ENCODE results near the gene TIMM50. TPM values are rescaled to one million over a fixed set of nuclear protein-coding genes. Genes with fewer than 3 reads are reported as not detected.

TIMM50 gene
- total RNA-seq = 79.3 TPM in 2 replicates
- long read RNA-seq, transcript TIMM50-201 (11 exons, 1,612 nt) = major isoform, 62 of 70 reads
- long read RNA-seq, partial matches to known transcripts = 0 of 70 reads
- long read RNA-seq, other reads (novel, unspliced or antisense) = 7 of 70 reads

- peak; percentile 98 for DNase-seq (ENCODE audit: low spot score, unreplicated experiment)
- no peak for TF ChIP-seq CTCF (IDR thresholded peaks at IDR 0.05; ENCODE audit: unreplicated experiment)
- peaks cover 17% of the 10 kb centered on the region for H3K4me1 Mint-ChIP-seq (ENCODE audit: low read depth)
- H3K27ac Mint-ChIP-seq = peak within 1 kb of the TSS; percentile 97
- H3K27me3 Mint-ChIP-seq = no peaks in the 10 kb centered on the region
- H3K9me3 Mint-ChIP-seq (ENCODE audit: low read depth) = no peaks in the 10 kb centered on the region
- peak within 1 kb of the TSS; percentile 84 for H3K4me3 Mint-ChIP-seq (ENCODE audit: low read depth)
- peaks cover 3% of the 10 kb centered on the region for H3K36me3 Mint-ChIP-seq (ENCODE audit: insufficient read depth)
Measured at GRCh38 chr19:39480337-39481228, at the start of gene TIMM50. Gene TIMM50, plus strand, starts transcription at chr19:39480838. Its CDS starts 16 bp downstream, at chr19:39480854.

- Mint-ChIP-seq H3K27me3 (no peaks in the 10 kb centered on the region), H3K9me3 (ENCODE audit: low read depth) (no peaks in the 10 kb centered on the region), H3K4me1 (ENCODE audit: low read depth) (peaks cover 25% of the 10 kb centered on the region), H3K27ac (no peak overlapping the region), H3K36me3 (ENCODE audit: insufficient read depth) (peaks cover 12% of the 10 kb centered on the region), H3K4me3 (ENCODE audit: low read depth) (no peak overlapping the region)
- DNase-seq (ENCODE audit: low spot score, unreplicated experiment) = no peak
- no peak for TF ChIP-seq CTCF (IDR thresholded peaks at IDR 0.05; ENCODE audit: unreplicated experiment)
Measured at GRCh38 chr19:39432677-39433025, 48.0 kb upstream of the TIMM50 start.

GRCh38 chr19:39433480-39434079 is 47.1 kb upstream of the TIMM50 start:
- H3K4me1 Mint-ChIP-seq (ENCODE audit: low read depth) = peaks cover 21% of the 10 kb centered on the region
- no peaks in the 10 kb centered on the region for H3K9me3 Mint-ChIP-seq (ENCODE audit: low read depth)
- no peak for TF ChIP-seq CTCF (IDR thresholded peaks at IDR 0.05; ENCODE audit: unreplicated experiment)

GRCh38 chr19:39434123-39435076 is 46.2 kb upstream of the TIMM50 start:
- TF ChIP-seq CTCF (IDR thresholded peaks at IDR 0.05; ENCODE audit: unreplicated experiment) = no peak
- H3K4me3 Mint-ChIP-seq (ENCODE audit: low read depth) = peak overlapping the region; percentile 92
- H3K27me3 Mint-ChIP-seq = no peaks in the 10 kb centered on the region
- H3K27ac Mint-ChIP-seq = peak overlapping the region; percentile 98
- H3K36me3 Mint-ChIP-seq (ENCODE audit: insufficient read depth) = peaks cover 12% of the 10 kb centered on the region
- no peak for DNase-seq (ENCODE audit: low spot score, unreplicated experiment)
- H3K4me1 Mint-ChIP-seq (ENCODE audit: low read depth) = peaks cover 17% of the 10 kb centered on the region
- H3K9me3 Mint-ChIP-seq (ENCODE audit: low read depth) = no peaks in the 10 kb centered on the region

More at GRCh38 chr19:39433480-39434079, 47.1 kb upstream of the TIMM50 start:
- Mint-ChIP-seq H3K36me3 (ENCODE audit: insufficient read depth) (peaks cover 12% of the 10 kb centered on the region), H3K27ac (no peak overlapping the region), H3K4me3 (ENCODE audit: low read depth) (peak overlapping the region; percentile 32), H3K27me3 (no peaks in the 10 kb centered on the region)
- DNase-seq (ENCODE audit: low spot score, unreplicated experiment) = no peak

Measured in progenitor cell of endocrine pancreas (in vitro differentiated cells).